HG03571 (cell line): ENCODE results near the gene NCEH1.
"Not testable (repeated sequence)": the region's sequence is repeated elsewhere in the genome, so short reads cannot be mapped to it uniquely, and the experiment has no call there.

Source experiments
- ATAC-seq: cut with Tn5 transposase; IDR thresholded peaks from one replicate; pipeline ENCODE4 v1.9.1; 2021; ENCODE audit not compliant: unreplicated experiment

Gene NCEH1

DNA sequence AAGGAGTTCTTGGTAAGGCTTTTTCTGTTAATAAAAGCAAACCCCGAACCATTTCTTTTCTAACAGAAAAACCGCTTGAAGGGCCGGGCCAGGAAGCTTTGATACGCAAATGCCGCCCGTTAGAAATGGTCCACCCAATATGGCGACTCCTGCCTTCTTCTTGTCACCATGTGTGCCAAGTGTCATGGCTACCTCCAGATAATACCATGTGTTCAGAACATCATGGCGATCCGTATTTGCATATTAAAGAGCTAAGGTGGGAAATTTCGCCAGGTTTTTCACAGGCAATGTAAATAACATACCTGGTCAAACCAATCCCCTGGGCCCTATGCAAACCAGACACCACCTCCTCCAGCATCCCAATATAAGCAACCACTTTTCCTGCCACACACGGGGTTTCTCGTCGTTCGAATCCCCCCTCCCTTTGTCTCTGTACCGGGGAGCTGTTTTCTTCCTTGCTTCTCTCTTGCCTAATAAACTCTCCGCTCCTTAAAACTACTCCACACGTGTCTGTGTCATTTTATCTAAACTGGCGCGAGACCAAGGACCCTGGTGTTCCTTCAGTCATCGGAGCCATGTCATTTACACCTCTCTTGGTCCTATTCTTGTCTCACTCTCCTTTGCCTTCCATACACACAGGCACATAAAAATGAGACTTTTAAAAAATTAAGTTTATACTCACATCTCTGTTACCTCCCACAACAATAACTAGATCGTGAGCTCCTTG lies 34.5 kb downstream of the NCEH1 start:
- no peak for ATAC-seq

DNA sequence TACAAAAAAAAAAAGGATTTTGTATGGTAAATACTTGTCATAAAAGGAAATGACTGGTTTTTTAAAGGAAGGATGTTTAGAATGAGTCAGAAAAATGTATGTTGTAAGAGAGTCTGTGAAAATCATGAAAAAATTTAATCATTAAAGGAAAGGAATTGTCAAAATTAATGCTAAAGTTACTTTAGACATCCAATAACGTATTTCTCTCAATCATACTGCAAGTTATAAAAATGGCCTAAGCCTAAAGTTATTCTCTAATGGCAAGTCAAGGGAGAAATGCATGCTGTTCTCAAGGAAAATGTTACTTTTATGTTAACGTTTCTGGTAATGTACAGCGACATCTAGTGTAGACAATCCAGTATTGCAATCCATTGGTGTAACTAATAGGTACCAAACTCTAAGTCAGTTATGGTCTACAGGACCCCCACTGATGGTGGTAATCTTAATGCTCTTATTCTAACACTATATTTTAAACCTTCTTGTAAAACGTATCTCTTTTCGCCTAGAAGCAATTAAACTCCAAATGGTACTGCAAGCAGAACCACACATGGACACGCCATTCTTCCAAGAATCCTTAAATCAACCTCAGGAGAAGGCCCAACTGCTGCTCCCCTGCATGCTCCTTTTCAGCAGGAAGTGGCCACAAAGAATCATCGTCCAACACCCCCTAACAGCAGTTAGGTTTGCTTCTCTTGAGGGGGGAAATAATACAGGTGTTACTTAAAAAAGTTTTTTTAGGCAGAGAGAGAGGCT lies 35.2 kb downstream of the NCEH1 start:
- no peak for ATAC-seq

GRCh38 chr3:172673210-172673679 lies 37.6 kb downstream of the NCEH1 start:
- ATAC-seq: peak; percentile 59

- no peak for ATAC-seq
Observed at GRCh38 chr3:172669021-172669420, 41.8 kb downstream of the NCEH1 start.

DNA sequence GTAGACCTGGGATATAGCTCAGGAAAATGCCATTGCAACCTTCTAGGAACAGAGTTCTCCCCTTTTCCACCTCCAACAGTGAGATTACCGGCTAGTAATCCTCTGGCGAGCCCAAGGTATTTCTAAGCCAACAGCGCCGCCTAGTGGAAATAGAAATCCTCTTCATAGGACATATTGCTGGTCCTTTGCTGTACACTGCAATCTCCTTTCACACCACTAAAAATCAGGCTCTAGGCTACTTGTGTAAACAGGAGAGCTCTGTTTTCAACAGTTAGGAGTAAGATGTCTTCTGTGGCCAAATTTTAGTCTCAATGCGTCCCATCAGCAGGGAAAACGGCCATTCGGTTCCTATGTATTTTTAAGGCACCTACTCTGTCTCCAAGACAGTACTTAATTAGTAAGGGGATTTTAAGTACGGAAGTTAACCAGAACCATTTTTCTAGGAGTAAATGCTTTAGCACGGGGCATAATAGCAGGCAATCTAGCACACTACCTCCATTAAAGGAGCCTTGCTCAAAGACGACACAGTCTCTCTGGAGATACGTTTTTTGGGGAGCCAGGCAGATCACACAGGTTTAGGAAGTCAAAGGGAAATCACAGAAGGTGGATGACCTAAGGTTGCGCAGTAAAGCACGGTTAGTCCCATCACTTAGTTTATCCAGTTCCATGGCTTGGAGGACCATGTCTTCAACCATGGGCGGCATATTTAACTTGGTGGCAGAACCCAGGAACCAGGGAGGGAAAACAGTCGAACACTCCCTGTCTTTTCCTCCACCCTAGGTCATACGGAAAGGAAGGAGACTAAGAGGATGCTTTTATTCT lies 43.8 kb downstream of the NCEH1 start:
- ATAC-seq: peak; percentile 98

GRCh38 chr3:172666181-172666872 lies 44.5 kb downstream of the NCEH1 start:
- no peak for ATAC-seq

DNA sequence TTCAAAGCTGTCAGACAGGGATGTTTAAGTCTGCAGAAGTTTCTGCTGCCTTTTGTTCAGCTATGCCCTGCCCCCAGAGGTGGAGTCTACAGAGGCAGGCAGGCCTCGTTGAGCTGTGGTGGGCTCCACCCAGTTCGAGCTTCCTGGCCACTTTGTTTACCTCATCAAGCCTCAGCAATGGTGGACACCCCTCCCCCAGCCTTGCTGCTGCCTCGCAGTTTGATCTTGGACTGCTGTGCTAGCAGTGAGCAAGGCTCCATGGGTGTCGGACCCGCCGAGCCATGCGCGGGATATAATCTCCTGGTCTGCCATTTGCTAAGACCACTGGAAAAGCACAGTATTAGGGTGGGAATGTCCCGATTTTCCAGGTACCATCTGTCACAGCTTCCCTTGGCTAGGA lies 45.4 kb downstream of the NCEH1 start:
- not testable (repeated sequence) for ATAC-seq

GRCh38 chr3:172660421-172660820 lies 50.4 kb downstream of the NCEH1 start:
- not testable (repeated sequence) for ATAC-seq

GRCh38 chr3:172659246-172660002 lies 51.4 kb downstream of the NCEH1 start:
- ATAC-seq: no peak

- no peak for ATAC-seq
Observed at GRCh38 chr3:172658344-172659245, 52.3 kb downstream of the NCEH1 start.

GRCh38 chr3:172656602-172657001 lies 54.3 kb downstream of the NCEH1 start:
- ATAC-seq: no peak

- no peak for ATAC-seq
Observed at GRCh38 chr3:172655388-172655787, 55.5 kb downstream of the NCEH1 start.

GRCh38 chr3:172654470-172654869 lies 56.4 kb downstream of the NCEH1 start:
- ATAC-seq: no peak

DNA sequence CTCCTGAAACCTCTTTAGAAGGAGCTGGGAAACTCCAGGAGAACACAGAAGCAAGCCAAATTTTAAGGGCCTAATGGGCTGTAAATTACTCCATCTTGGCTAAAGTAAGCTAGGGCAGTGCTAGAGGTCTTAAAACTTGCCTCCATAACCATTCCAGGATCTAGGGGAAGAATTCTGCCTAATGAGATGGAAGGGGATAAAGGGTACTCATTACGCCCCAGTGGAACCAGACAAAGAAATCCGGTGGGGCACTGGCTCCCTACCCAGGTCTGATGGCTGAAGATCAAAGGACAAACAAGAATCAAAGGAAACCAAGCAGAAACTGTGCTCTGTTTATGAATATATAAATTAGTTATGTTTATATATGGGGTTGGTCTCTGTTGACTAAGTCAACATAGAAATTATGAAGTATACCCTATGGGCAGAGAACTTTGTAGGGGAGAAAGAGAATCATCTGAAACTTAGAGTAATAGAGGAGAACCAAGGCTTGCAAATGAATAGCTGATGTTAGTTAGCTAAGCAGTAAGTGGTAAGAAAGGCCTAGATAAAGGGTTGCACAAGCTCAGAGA lies 57.8 kb downstream of the NCEH1 start:
- no peak for ATAC-seq

GRCh38 chr3:172651936-172652625 lies 58.8 kb downstream of the NCEH1 start:
- ATAC-seq: no peak

GRCh38 chr3:172649987-172650386 lies 60.9 kb downstream of the NCEH1 start:
- ATAC-seq: no peak

GRCh38 chr3:172648747-172649146 lies 62.1 kb downstream of the NCEH1 start:
- ATAC-seq: no peak

DNA sequence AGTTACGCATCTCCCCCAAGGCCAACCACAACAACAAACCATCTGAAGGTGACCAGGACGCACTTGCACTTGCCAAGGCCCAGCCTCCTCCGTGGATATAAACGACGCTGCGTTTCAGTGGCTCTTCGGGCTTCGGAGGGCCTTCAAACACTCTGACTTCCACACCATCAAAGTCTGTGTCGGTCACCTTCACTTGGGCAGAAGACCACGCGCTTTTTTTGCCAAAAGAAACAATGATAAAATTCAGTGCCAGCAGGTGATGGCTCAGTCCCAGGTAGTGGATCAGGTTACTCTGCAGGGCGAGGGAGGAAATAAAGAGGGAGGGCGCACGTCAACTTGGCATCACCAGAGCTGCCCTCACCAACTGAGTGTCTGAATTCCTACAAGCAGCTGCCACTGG lies 63.0 kb downstream of the NCEH1 start:
- ATAC-seq: no peak
